OCI-LY3 (cell line): ENCODE measurements around the gene REX1BD.

Source experiments
- EZH2phosphoT487 ChIP-seq: fragments of 200-600 bp; shearing (Covaris generic); IDR thresholded peaks from 2 replicates; pipeline ENCODE4 v1.6.1; 2018; ENCODE audit warnings: antibody characterized with exemption, mixed run types, low read depth
- TF ChIP-seq, protein P1 (sequence below): fragments of 200-600, 300-600 bp; sonication (generic); IDR thresholded peaks from 2 replicates; pipeline ENCODE4 v1.5.1; 2014; ENCODE audit warnings: antibody characterized with exemption, low read length, low read depth

DNA sequence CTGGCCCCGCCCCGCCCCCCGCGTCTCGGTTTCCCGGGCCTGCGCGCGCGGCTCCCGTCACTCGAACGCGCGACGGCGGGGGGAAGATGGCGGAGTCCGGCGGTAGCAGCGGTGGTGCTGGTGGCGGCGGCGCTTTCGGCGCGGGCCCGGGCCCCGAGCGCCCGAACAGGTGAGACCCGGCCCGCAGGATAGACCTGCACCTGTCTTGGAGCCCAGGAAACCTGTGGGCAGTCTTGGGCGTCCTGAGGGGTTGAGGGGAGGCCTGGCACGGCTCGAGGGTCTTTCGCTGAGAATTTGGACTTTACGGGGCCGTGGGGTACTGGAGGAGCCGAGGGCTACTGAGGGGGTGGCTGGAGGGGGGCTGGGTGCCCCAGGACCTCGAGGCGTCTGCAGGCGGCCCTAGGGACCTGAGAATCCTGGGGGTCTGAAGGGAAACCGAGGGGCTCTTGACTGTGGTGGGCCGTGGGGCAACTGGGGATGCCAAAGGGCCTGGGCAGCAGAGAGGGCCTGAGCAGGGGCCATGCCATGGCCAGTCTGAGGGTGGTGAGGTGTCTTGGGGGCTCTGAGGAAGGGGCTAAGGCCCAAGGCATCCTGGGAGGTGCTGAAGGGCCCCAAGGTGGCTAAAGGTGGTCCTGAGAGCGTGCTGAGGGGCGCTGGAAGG is 48.5 kb downstream of the REX1BD start, which contains the start of gene KLHL26:
- TF ChIP-seq, protein P1, sequence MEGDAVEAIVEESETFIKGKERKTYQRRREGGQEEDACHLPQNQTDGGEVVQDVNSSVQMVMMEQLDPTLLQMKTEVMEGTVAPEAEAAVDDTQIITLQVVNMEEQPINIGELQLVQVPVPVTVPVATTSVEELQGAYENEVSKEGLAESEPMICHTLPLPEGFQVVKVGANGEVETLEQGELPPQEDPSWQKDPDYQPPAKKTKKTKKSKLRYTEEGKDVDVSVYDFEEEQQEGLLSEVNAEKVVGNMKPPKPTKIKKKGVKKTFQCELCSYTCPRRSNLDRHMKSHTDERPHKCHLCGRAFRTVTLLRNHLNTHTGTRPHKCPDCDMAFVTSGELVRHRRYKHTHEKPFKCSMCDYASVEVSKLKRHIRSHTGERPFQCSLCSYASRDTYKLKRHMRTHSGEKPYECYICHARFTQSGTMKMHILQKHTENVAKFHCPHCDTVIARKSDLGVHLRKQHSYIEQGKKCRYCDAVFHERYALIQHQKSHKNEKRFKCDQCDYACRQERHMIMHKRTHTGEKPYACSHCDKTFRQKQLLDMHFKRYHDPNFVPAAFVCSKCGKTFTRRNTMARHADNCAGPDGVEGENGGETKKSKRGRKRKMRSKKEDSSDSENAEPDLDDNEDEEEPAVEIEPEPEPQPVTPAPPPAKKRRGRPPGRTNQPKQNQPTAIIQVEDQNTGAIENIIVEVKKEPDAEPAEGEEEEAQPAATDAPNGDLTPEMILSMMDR, result no peak
- no peak for TF ChIP-seq EZH2phosphoT487
